Cardiac fibroblast (primary cell): ENCODE data around the gene ELP1.

Source experiments
- DNase-seq, 2 donors: peaks; one replicate each; pipeline versions ENCODE4 v3.0.0 to v3.0.0-alpha.2; 2010; ENCODE audit warnings: low read depth in 2 of 2
- H3K4me3 ChIP-seq, 2 donors: replicated peaks in 1 of 2; 1 replicate in 1 of 2; 2 replicates in 1 of 2; pipeline ENCODE4 v1.5.1; 2011; ENCODE audit warnings: low read depth in 2 of 2, low read length in 2 of 2, mild to moderate bottlenecking in 2 of 2, moderate library complexity in 1 of 2
- TF ChIP-seq, protein P1 (sequence below): IDR thresholded peaks from one replicate; pipeline ENCODE4 v1.5.1; 2011; ENCODE audit warnings: low read depth, mild to moderate bottlenecking, low read length, inconsistent platforms

ELP1 gene

DNA sequence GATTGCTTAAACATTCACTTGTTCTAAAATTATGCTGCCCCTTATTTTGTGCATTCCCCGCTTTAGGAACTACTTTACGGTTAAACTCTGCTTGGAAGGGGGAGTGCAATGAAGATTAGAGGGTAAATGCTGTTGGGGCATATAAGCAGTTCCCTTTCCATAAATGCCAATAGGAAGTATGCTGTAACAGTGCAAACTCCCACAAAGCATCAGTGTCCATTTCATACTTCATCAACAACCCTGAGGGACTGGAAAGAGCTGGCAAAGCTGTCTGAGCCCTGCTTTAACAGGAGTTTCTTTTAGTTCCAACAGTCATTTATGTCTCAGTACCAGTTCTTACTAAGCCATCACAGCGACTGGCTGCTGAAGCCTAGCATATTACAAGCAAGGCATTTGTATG, 70.0 kb downstream of the ELP1 start:
- TF ChIP-seq, protein P1, sequence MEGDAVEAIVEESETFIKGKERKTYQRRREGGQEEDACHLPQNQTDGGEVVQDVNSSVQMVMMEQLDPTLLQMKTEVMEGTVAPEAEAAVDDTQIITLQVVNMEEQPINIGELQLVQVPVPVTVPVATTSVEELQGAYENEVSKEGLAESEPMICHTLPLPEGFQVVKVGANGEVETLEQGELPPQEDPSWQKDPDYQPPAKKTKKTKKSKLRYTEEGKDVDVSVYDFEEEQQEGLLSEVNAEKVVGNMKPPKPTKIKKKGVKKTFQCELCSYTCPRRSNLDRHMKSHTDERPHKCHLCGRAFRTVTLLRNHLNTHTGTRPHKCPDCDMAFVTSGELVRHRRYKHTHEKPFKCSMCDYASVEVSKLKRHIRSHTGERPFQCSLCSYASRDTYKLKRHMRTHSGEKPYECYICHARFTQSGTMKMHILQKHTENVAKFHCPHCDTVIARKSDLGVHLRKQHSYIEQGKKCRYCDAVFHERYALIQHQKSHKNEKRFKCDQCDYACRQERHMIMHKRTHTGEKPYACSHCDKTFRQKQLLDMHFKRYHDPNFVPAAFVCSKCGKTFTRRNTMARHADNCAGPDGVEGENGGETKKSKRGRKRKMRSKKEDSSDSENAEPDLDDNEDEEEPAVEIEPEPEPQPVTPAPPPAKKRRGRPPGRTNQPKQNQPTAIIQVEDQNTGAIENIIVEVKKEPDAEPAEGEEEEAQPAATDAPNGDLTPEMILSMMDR, result no peak
- no peak for DNase-seq

DNA sequence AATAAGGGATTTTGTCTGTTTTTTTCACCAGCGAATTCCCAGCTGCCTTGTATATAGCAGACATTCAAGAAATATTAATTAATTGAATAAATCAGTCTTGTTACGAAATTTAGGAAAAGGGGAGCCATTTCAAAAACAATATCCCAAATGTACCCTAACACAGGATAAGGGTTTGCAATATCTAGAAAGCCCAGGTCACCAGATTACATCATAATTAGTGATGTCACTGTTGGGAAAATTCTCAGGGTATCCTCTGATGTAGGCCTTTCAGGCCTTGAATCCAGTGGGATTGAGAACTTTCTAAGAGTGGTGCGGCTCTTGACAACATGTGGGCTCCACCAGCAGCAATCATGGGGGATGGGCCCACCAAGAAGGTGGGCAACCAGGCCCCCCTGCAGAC, 71.9 kb downstream of the ELP1 start, which contains the start of gene ACTL7A:
TSS of gene ACTL7A (plus strand) at position 270 of the 400 bp plus-strand sequence. CDS start at position 327, 57 bp downstream.
- H3K4me3 ChIP-seq, result no peak within 1 kb of the TSS
- DNase-seq, result no peak
- TF ChIP-seq, protein P1, result no peak

More for the DNA sequence above, 70.0 kb downstream of the ELP1 start:
- H3K4me3 ChIP-seq, result no peak overlapping the region

DNA sequence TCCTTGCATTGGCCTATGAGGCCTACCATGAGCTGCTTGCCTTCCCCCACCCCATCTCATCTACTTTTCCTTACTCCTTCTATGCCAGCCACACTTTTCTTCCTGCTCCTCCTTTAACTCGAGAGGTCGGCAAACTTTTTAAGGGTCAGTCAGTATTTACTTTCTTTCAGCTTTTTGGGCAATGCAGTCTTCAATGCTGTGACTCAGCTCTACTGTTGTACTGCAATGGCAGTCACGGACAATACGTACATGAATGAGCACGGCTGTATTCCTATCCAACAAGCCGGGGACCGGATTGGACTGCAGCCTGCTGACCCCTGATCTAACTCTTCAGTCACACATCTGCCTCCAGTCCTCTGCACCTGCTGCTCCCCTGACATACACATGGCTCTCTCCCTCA, 72.5 kb downstream of the ELP1 start:
- no peak for DNase-seq
- TF ChIP-seq, protein P1, result no peak
- H3K4me3 ChIP-seq, result no peak overlapping the region

DNA sequence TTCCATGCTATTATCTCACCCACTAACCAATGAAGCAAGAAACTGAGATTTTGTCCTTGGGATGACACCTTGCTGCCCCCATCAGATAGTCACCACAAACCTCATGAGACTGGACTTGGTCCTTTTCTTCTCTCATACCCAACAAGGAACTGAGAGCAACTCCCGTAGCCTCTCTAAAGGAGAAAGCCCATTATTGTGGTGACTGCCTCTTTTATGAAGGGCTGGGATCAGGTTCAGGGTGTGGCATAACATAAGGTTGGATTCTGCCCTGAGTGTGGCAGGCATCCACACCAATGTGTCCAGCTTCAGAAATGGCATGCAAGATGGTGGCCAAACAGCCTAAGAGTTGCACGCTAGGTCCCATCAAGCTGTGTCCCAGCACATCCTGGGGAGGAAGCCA, 73.2 kb downstream of the ELP1 start:
- DNase-seq, result no peak
- H3K4me3 ChIP-seq, result no peak overlapping the region
- TF ChIP-seq, protein P1, result no peak

DNA sequence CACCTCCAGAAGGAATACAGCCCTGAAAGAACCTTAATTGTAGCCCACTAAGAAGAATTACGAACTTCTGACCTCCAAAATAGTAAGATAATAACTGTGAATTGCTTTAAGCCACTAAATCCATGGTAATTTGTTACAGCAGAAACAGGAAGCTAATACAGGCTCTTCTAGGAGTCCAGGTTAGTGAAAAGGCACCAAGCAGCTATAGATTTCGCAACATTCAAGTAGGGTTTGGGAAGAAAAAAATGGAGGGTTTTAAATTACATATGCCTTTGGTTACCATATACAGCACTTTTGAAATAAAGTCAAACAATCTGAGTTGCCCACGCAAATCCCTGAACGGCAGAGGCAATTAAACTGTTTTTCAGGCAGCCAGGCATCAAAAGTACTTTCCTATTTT, 73.6 kb downstream of the ELP1 start:
- TF ChIP-seq, protein P1, result no peak
- DNase-seq, result peak; percentile 11 to 24
- H3K4me3 ChIP-seq, result no peak overlapping the region

DNA sequence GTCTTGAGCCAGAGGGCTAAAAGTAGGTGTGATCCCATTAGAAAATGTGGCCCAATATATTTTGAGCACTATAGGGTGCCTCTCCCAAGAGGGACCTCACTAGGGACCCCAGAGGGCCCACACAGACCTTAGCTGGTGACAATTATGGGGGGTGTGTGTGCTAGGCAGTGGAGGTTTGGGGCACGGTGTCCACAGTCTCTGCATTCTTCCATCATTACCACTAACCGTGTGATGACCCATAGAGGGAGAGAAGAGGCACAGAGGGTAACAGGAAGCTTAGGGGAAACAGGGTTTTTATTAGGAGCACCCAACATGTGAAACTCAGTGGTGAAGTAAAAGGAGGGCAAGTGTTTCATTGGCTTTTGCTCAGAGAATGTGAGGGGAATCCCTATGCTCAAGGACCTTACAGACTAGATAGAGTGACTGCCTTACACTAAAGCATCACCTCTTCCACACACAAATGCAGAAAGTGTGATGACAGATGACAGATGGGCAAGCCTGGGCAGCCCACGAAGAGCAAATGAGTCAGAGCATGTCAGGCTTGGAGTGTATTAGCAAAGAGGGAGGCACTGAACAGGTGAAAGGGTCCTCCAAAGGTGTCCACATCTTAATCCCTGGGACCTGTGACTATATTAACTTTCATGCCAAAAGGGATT, 74.3 kb downstream of the ELP1 start:
- TF ChIP-seq, protein P1, result no peak
- H3K4me3 ChIP-seq, result no peak overlapping the region
- DNase-seq, result no peak

DNA sequence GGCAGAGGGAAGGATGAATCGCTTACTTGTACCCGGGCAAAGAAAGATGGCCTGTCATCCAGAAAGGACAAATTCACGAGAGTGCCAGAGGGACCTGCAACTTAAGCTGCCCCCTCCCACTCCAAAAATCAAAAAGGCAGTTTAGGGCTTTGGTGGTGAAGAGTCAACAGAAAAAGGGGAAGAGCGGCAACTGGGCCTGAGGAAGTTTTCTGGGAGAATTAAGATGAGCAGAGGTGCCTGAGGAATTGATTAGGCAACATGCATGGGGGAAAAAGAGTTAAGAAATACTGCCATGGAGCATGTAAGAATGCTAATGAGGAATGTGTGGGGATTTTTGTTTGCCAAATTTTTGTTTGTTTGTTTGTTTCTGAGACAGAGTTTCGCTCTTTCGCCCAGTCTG, 76.4 kb downstream of the ELP1 start:
- TF ChIP-seq, protein P1, result no peak
- H3K4me3 ChIP-seq, result no peak overlapping the region
- DNase-seq, result no peak
